Measurements from ENCODE around the gene NR2F6. TPM values are rescaled to one million over a fixed set of nuclear protein-coding genes. Genes with fewer than 3 reads are reported as not detected.
A peak's percentile ranks its signal among the peaks of the same experiment; 100 is the strongest.
"Not testable (repeated sequence)": the region's sequence is repeated elsewhere in the genome, so short reads cannot be mapped to it uniquely, and the experiment has no call there.

The NR2F6 gene
- total RNA-seq, 1 donor from 2014 or later, result 31.6 TPM

GRCh38 chr19:17211547-17212446 lies 33.9 kb downstream of the NR2F6 start:
- no peak for DNase-seq (ENCODE audit: low read depth in 2 of 2)

DNA sequence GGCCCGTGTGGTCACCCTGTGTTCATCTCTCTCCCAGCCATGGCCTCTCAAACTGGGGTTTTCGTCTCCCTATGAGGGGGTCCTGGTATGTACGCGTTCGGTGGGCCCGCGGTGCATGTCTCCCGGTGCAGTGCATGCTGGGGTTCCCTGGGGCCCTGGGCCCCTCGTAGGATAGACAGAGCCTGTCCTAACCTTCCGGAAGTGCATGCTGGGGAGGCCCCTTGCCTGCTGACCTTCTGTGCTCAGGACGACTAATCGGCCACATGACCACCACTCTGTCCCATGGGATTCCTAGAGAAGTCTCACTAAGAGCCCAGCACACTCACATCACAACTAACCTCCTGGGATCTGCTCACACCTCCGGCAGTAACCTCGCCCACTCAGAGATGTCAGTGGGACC lies 35.4 kb downstream of the NR2F6 start:
- DNase-seq (ENCODE audit: low read depth in 2 of 2), result no peak

- peak in 1 of 2 donors; percentile 62 for DNase-seq (ENCODE audit: low read depth in 2 of 2)
Observed at GRCh38 chr19:17209126-17210036, 36.3 kb downstream of the NR2F6 start.

GRCh38 chr19:17206736-17207581 lies 38.8 kb downstream of the NR2F6 start:
- no peak for DNase-seq (ENCODE audit: low read depth in 2 of 2)

DNA sequence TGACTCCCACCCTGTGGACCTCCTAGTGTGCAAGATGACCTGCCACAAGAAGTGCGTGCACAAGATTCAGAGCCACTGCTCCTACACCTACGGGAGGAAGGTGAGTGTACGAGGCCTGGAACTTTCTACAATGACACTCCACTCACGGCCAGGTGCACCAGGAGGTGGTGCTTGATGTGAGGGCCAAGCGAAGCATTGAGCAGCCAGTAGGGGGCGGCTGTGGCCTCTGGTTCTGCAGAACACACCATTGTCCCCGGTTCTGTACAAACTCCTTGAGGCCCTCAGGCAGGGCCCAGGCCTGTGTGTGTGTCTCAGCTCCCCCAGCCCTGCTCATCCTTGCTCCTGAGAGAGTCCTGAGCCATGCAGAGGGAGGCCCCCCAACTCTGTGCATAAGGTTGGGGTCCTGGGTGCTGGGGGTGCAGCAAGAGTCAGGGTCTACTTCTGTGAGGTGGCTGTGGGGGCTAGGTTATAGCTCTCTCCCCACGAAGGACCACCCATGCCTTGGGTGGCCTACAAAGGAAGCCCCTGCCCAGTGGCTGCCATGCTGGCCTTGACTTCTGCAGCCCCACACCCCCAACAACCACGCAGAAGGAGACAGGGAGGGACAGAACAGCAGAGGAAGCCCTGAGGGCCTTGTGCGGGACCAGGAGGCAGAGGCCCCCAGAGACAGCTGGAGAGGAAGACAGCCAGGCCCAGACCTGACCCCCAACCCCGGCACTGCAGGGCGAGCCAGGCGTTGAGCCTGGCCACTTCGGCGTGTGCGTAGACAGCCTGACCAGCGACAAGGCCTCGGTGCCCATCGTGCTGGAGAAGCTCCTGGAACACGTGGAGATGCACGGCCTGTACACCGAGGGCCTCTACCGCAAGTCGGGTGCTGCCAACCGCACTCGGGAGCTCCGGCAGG lies 40.2 kb downstream of the NR2F6 start:
- peak; percentile 52 to 73 for DNase-seq (ENCODE audit: low read depth in 2 of 2)

DNA sequence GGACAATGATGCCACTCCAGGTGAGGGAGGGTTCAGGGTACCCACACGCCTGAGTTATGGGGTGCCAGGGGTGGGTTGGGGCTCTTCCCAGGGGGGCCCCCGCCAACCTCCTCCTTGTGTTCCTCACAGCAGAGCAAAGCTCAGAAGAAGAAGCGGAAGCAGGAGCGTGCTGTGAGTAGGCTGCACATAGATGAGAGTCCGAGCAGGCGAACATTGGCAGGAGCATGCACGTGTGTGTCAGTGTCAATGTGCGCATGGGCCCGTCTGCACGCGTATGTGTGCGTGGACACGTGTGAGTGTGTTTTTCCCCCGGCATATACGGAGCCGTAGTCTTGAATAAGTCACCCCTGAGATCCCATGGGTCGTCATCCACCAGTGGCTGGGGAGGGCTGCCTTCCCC lies 43.0 kb downstream of the NR2F6 start:
- DNase-seq (ENCODE audit: low read depth in 2 of 2), result no peak

DNA sequence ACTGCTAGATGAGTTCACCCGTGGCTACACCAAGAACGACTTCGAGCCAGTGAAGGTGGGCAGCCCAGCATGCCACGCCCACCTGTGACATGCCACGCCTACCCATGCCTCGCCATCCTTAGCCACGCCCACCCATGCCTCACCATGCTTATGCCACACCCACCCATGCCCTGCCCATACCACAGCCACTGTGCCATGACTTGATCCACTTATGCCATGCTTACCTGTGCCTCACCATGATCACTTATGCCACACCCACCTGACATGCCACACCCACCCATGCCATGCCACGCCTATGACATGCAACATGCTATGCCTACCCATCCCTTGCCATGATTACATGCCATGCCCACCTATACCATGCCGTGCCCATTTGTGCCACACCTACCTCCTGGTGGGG lies 43.5 kb downstream of the NR2F6 start:
- peak in 1 of 2 donors; percentile 31 for DNase-seq (ENCODE audit: low read depth in 2 of 2)

DNA sequence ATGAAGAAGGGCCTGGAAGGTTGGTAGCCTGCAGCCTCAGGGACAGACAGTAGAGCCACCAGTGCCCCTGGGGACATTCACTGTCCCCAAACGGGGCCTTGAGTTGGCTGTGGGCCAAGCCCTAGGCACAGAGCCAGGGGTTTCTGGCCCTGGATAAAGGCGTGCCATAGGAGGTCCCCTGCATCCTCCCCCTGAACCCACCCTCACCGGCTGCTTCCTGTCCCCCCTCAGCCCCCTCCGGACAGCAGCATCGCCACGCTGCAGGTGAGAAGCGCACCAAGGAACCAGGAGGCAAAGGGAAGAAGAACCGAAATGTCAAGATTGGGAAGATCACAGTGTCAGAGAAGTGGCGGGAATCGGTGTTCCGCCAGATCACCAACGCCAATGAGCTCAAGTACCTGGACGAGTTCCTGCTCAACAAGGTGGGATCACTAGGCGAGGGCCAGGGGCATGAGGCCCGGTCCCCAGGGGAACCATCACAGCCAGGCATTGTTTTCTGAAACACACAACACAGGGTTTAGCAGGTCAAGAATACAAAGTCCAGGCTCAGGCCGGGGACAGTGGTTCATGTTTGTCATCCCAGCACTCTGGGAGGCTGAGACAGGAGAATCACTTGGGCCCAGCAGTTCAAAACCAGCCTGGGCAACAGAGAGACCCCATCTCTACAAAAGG lies 45.2 kb downstream of the NR2F6 start:
- no peak for DNase-seq (ENCODE audit: low read depth in 2 of 2)

- no peak for DNase-seq (ENCODE audit: low read depth in 2 of 2)
Observed at GRCh38 chr19:17197666-17198065, 48.1 kb downstream of the NR2F6 start.

DNA sequence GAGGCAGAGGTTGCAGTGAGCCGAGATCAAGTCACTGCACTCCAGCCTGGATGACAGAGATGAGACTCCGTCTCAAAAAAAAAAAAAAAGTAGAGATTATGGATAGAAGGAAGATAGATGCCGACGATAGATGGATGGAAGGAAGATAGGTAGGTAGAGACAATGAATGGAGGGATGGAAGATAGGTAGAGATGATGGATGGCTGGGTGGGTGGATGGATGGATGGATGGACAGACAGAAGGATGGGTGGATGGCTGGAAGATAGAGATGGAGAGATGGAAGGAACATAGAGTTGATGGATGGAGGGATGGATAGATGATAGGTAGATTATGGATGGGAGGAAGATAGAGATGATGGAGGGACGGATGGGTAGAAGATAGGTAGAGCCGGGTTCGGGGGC lies 49.1 kb downstream of the NR2F6 start:
- DNase-seq (ENCODE audit: low read depth in 2 of 2), result no peak

GRCh38 chr19:17195106-17195505 lies 50.6 kb downstream of the NR2F6 start:
- DNase-seq (ENCODE audit: low read depth in 2 of 2), result no peak

GRCh38 chr19:17194608-17195007 lies 51.1 kb downstream of the NR2F6 start:
- DNase-seq (ENCODE audit: low read depth in 2 of 2), result no peak

GRCh38 chr19:17192751-17193150 lies 53.0 kb downstream of the NR2F6 start:
- no peak for DNase-seq (ENCODE audit: low read depth in 2 of 2)

GRCh38 chr19:17191736-17192135 lies 54.0 kb downstream of the NR2F6 start:
- DNase-seq (ENCODE audit: low read depth in 2 of 2), result not testable (repeated sequence)

DNA sequence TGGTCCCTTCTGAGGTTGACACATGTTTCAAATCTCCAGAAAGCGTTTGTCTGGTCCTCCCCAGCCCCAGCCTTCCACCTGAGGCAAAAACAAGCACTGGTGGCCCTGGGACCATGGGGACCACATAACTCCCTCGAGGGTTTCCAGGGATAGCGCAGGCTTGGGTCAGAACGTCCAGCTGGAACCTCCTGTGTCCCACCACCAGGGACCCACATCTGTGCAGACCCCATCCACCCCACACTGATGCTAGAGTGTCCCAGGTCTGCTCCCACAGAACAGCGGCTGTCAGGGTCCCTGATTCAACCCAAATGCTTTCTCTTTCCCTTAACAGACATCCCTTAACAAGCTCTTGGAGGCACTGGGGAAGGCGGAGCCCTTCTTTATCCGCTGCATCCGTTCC lies 60.1 kb downstream of the NR2F6 start:
- no peak for DNase-seq (ENCODE audit: low read depth in 2 of 2)

DNA sequence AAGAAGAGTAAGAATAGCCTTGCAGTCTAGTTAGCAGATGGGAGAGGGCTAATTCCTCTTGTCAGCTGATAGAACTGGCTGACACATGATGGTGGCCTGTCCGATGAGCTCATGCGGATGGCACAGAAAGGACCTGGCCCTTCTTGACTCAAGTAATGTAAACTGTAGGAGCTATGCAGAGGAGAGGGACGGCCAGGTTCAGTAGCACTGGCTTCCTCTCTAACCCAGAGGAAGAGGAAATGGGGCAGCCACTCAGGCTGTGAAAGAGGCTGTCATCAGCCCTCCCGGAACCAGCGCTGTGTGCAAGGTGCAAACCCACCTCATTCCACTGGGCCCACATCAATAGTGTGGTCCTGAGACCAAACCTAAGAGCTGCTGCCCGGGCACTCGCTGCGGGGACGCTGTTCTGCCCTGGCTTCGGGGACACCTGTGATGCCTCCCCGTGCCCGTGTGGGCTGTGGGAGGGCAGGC lies 61.3 kb downstream of the NR2F6 start:
- no peak for DNase-seq (ENCODE audit: low read depth in 2 of 2)

- no peak for DNase-seq (ENCODE audit: low read depth in 2 of 2)
Observed at GRCh38 chr19:17183858-17184321, 61.8 kb downstream of the NR2F6 start.

GRCh38 chr19:17183271-17183761 lies 62.4 kb downstream of the NR2F6 start:
- DNase-seq (ENCODE audit: low read depth in 2 of 2), result no peak
